Activated CD8-positive, alpha-beta memory T cell treated with anti-CD3 and anti-CD28 coated beads for 48 hours (primary cell): Measurements from ENCODE around the gene MMP13.
"Not testable (repeated sequence)": the region's sequence is repeated elsewhere in the genome, so short reads cannot be mapped to it uniquely, and the experiment has no call there.

Experiments used
- DNase-seq, 3 experiments: peaks; one replicate each; pipeline ENCODE4 v3.0.0-alpha.2; 2020; ENCODE audit warnings: low read depth in 2 of 3, low spot score in 2 of 3

Gene MMP13

DNA sequence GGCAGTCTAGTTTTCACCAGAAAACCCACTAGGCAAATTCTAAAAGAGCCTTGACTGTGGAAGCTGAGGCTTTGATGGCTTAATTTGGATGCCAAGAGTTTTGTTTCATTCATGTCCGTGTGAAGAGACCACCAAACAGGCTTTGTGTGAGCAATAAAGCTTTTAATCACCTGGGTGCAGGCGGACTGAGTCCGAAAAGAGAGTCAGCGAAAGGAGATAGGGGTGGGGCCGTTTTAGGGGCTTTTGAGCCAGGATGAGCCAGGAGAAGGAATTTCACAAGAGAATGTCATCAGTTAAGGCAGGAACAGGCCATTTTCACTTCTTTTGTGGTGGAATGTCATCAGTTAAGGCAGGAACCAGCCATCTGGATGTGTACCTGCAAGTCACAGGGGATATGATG, 51.6 kb downstream of the MMP13 start:
- not testable (repeated sequence) for DNase-seq

DNA sequence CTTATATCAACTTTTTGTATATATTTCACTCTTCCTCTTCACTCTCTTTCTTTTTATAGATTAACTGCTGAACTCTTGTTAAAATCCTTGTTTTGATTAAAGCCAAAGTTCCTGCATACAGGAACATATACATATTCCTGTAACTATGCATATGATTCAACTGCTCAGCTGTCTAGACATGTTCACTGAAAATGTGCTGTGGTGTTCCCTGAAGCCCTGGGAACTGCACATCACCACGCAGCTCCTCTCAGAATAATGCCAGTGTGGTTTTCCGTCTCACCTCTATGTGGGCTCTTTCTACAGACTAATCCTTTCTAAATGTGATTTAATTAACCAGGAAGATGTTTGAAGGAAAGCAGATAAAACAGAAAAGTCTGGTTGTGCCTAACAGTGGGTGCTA, 55.2 kb downstream of the MMP13 start:
- DNase-seq, result no peak
